T-helper 1 cell (primary cell): Measurements from ENCODE around the gene GABBR2.

Experiments used
- DNase-seq, 5 donors: peaks; one replicate each; pipeline ENCODE4 v3.0.0-alpha.2; 2012 to 2020

The GABBR2 gene

GRCh38 chr9:98427491-98427890 lies 281.2 kb downstream of the GABBR2 start:
- no peak for DNase-seq

- DNase-seq: no peak
Measured at GRCh38 chr9:98425079-98425478, 283.7 kb downstream of the GABBR2 start.

- no peak for DNase-seq
Measured at GRCh38 chr9:98419260-98419603, 289.5 kb downstream of the GABBR2 start.

- no peak for DNase-seq
Measured at GRCh38 chr9:98418578-98419259, 290.0 kb downstream of the GABBR2 start.

- no peak for DNase-seq
Measured at GRCh38 chr9:98416294-98417248, 292.2 kb downstream of the GABBR2 start.

- no peak for DNase-seq
Measured at GRCh38 chr9:98415782-98416181, 293.0 kb downstream of the GABBR2 start.

GRCh38 chr9:98413084-98413483 lies 295.7 kb downstream of the GABBR2 start:
- no peak for DNase-seq

GRCh38 chr9:98412101-98412842 lies 296.5 kb downstream of the GABBR2 start:
- no peak for DNase-seq

- no peak for DNase-seq
Measured at GRCh38 chr9:98410185-98410697, 298.5 kb downstream of the GABBR2 start.

GRCh38 chr9:98409719-98410118 lies 299.0 kb downstream of the GABBR2 start:
- no peak for DNase-seq

GRCh38 chr9:98406469-98406868 lies 302.3 kb downstream of the GABBR2 start:
- DNase-seq: no peak

- DNase-seq: no peak
Measured at GRCh38 chr9:98404237-98404636, 304.5 kb downstream of the GABBR2 start.

- DNase-seq: no peak
Measured at GRCh38 chr9:98403715-98404114, 305.0 kb downstream of the GABBR2 start.

- no peak for DNase-seq
Measured at GRCh38 chr9:98402019-98402840, 306.5 kb downstream of the GABBR2 start.

GRCh38 chr9:98401140-98402018 lies 307.4 kb downstream of the GABBR2 start:
- DNase-seq: no peak

- DNase-seq: no peak
Measured at GRCh38 chr9:98399950-98400683, 308.6 kb downstream of the GABBR2 start.

- no peak for DNase-seq
Measured at GRCh38 chr9:98396656-98397055, 312.1 kb downstream of the GABBR2 start.

GRCh38 chr9:98396236-98396635 lies 312.5 kb downstream of the GABBR2 start:
- DNase-seq: no peak

- no peak for DNase-seq
Measured at GRCh38 chr9:98391867-98392266, 316.9 kb downstream of the GABBR2 start.

GRCh38 chr9:98391406-98391805 lies 317.3 kb downstream of the GABBR2 start:
- DNase-seq: no peak
